HepG2 (cell line): ENCODE data around the gene PKD1L1. TPM values are rescaled to one million over a fixed set of nuclear protein-coding genes. Genes with fewer than 3 reads are reported as not detected.

Source experiments
- ADNP ChIP-seq: sonication (generic); formaldehyde crosslinking; IDR thresholded peaks from 2 replicates; pipeline ENCODE4 v1.4.0; 2020; ENCODE audit warnings: missing genetic modification reagents
- DR1 ChIP-seq: sonication (generic); formaldehyde crosslinking; IDR thresholded peaks from 2 replicates; pipeline ENCODE4 v1.8.0; 2021; ENCODE audit warnings: mild to moderate bottlenecking, missing genetic modification reagents, inconsistent platforms
- ELF3 ChIP-seq: IDR thresholded peaks from 2 replicates; pipeline ENCODE4 v1.6.1; 2016; ENCODE audit warnings: missing genetic modification reagents, missing compliant biosample characterization
- FLYWCH1 ChIP-seq: sonication (generic); formaldehyde crosslinking; IDR thresholded peaks from 2 replicates; pipeline ENCODE4 v1.8.1; 2023; ENCODE audit warnings: mild to moderate bottlenecking, missing genetic modification reagents
- GABPA ChIP-seq, 2 experiments: IDR thresholded peaks; 2 replicates each; pipeline ENCODE4 v1.6.1; 2011 to 2016; ENCODE audit warnings: low read depth in 2 of 2, low read length in 1 of 2, missing biosample characterization in 1 of 2, missing genetic modification characterization in 1 of 2
- KAT7 ChIP-seq: IDR thresholded peaks from 2 replicates; pipeline ENCODE4 v1.6.1; 2018; ENCODE audit warnings: borderline replicate concordance, missing compliant biosample characterization
- KLF11 ChIP-seq: IDR thresholded peaks from 2 replicates; pipeline ENCODE4 v1.6.1; 2016; ENCODE audit warnings: missing compliant biosample characterization
- MTF2 ChIP-seq: sonication (generic); formaldehyde crosslinking; IDR thresholded peaks from 2 replicates; pipeline ENCODE4 v1.5.0; 2020; ENCODE audit warnings: missing genetic modification reagents, borderline replicate concordance
- RXRA ChIP-seq: sonication (generic); formaldehyde crosslinking; IDR thresholded peaks from 2 replicates; pipeline ENCODE4 v1.5.1; 2020; ENCODE audit warnings: missing genetic modification reagents
- SIX4 ChIP-seq: sonication (generic); formaldehyde crosslinking; IDR thresholded peaks from 2 replicates; pipeline ENCODE4 v1.4.0; 2020; ENCODE audit warnings: missing genetic modification reagents
- SMAD3 ChIP-seq: sonication (generic); formaldehyde crosslinking; IDR thresholded peaks from 2 replicates; pipeline ENCODE4 v1.4.0; 2020; ENCODE audit warnings: missing genetic modification reagents
- SMARCC2 ChIP-seq: fragments of 450-650 bp; IDR thresholded peaks from 2 replicates; pipeline ENCODE4 v1.6.1; 2017; ENCODE audit warnings: antibody characterized with exemption, mild to moderate bottlenecking
- STAG1 ChIP-seq: sonication (generic); formaldehyde crosslinking; IDR thresholded peaks from 2 replicates; pipeline ENCODE4 v1.4.0; 2020; ENCODE audit warnings: missing genetic modification reagents
- SUZ12 ChIP-seq: fragments of 150-350 bp; IDR thresholded peaks from 2 replicates; pipeline ENCODE4 v1.6.1; 2014; ENCODE audit warnings: low read depth, low read length
- ZNF160 ChIP-seq: sonication (generic); formaldehyde crosslinking; IDR thresholded peaks from 2 replicates; pipeline ENCODE4 v1.8.0; 2022; ENCODE audit warnings: mild to moderate bottlenecking, inconsistent platforms, missing genetic modification reagents
- ZNF232 ChIP-seq: sonication (generic); formaldehyde crosslinking; IDR thresholded peaks from 2 replicates; pipeline ENCODE4 v1.4.0; 2020; ENCODE audit warnings: missing genetic modification reagents, borderline replicate concordance
- ZNF317 ChIP-seq: sonication (generic); formaldehyde crosslinking; IDR thresholded peaks from 2 replicates; pipeline ENCODE4 v1.5.0; 2020; ENCODE audit warnings: mild to moderate bottlenecking, missing genetic modification reagents
- ZNF569 ChIP-seq: sonication (generic); formaldehyde crosslinking; IDR thresholded peaks from 2 replicates; pipeline ENCODE4 v1.5.0; 2020; ENCODE audit warnings: mild to moderate bottlenecking, missing genetic modification reagents, moderate library complexity, borderline replicate concordance
- ZNF572 ChIP-seq: sonication (generic); formaldehyde crosslinking; IDR thresholded peaks from 2 replicates; pipeline ENCODE4 v1.5.1; 2020; ENCODE audit warnings: mild to moderate bottlenecking, missing genetic modification reagents
- ZNF615 ChIP-seq: sonication (generic); formaldehyde crosslinking; IDR thresholded peaks from 2 replicates; pipeline ENCODE4 v1.5.0; 2020; ENCODE audit warnings: mild to moderate bottlenecking, missing genetic modification reagents, borderline replicate concordance
- ZNF709 ChIP-seq: sonication (generic); formaldehyde crosslinking; IDR thresholded peaks from 2 replicates; pipeline ENCODE4 v1.5.0; 2020; ENCODE audit warnings: mild to moderate bottlenecking, missing genetic modification reagents
- ZNF878 ChIP-seq: sonication (generic); formaldehyde crosslinking; IDR thresholded peaks from 2 replicates; pipeline ENCODE4 v1.8.1; 2023; ENCODE audit warnings: mild to moderate bottlenecking, missing genetic modification reagents, moderate library complexity
- polyA plus RNA-seq, 8 experiments: library from polyadenylated mRNA; depleted of rRNA in 3 of 8; stranded (reverse) in 7 of 8; unstranded in 1 of 8; fragments of >200 nt; fragmentation: Illumina TruSeq in 4 of 8; extraction: Trizol in 4 of 8; gene quantifications; 2 replicates each; pipeline versions ENCODE4 v1.2.1 to v1.2.3, GENCODE V29; 2011 to 2016; ENCODE audit warnings: low read depth in 4 of 8, missing spikeins in 1 of 8, mixed read lengths in 1 of 8; ENCODE audit not compliant: insufficient read depth in 1 of 8
- total RNA-seq, 5 experiments: library from RNA; depleted of rRNA; stranded (reverse); fragments of >200 nt; fragmentation: Illumina TruSeq; extraction: Trizol; gene quantifications; 2 replicates each; pipeline ENCODE4 v1.2.3, GENCODE V29; 2016; ENCODE audit warnings: low read depth in 1 of 5
- TF ChIP-seq, protein P1 (sequence below): sonication (generic); formaldehyde crosslinking; IDR thresholded peaks from 2 replicates; pipeline ENCODE4 v1.4.0; 2020; ENCODE audit warnings: mild to moderate bottlenecking, missing genetic modification reagents
- TF ChIP-seq, protein P2 (sequence below): sonication (generic); formaldehyde crosslinking; IDR thresholded peaks from 2 replicates; pipeline ENCODE4 v1.5.0; 2020; ENCODE audit warnings: mild to moderate bottlenecking, missing genetic modification reagents, borderline replicate concordance

Gene PKD1L1
- total and polyA plus RNA-seq, 2 of the 13 experiments (the other 11 are each of a cell fraction or from before 2014, with no cell fraction given): 0.01 TPM; not detected in 1

DNA sequence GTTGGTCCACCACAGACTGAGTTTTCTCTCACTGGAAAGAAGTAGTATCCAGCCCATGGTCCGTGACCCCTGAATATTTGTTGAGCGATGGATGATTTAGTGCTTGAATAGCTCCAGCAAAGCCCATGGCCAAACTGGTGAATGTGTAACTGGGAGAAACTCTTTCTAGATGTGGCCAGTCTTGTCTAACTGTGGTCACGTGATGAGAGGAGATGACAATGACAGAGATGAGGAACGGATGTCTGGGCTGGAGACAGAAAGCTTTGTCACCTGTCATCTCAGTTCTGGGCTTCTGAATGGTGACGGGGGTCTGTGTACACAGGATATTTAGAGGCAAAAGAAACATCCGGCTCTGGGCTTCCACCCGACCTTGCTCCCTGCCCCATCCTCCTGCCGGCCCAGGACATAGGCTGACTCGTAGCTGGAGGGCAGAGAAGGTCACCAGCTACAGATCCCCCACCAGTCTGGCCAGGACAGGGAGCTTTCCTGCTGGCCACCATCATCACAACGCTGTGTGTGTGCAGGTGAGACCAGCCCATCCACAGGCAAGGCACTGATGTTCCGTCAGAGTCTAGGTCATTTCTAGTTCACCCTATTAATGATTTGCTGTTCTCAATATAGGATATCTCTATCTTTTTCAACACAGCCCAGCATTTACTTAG lies 213.8 kb downstream of the PKD1L1 start (continued):
- no peak for TF ChIP-seq KAT7 (CRISPR knock-in tag)
- TF ChIP-seq SMAD3 (CRISPR knock-in tag): peak; percentile 85; the same call in 1 of the 2 replicates
- peak; percentile 85 for TF ChIP-seq ELF3 (CRISPR knock-in tag)
- TF ChIP-seq, protein P1, sequence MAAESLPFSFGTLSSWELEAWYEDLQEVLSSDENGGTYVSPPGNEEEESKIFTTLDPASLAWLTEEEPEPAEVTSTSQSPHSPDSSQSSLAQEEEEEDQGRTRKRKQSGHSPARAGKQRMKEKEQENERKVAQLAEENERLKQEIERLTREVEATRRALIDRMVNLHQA: no peak
- TF ChIP-seq ZNF878 (CRISPR knock-in tag): no peak
- TF ChIP-seq SIX4 (CRISPR knock-in tag): peak; percentile 73; the same call in 1 of the 2 replicates
- peak; percentile 64 for TF ChIP-seq ZNF317 (CRISPR knock-in tag)
- peak; percentile 36 for TF ChIP-seq STAG1 (CRISPR knock-in tag)
- TF ChIP-seq ZNF572 (CRISPR knock-in tag): no peak
- TF ChIP-seq ZNF569 (CRISPR knock-in tag): peak; percentile 86; the same call in 1 of the 2 replicates
- TF ChIP-seq MTF2 (CRISPR knock-in tag): no peak
- no peak for TF ChIP-seq DR1
- TF ChIP-seq SUZ12: no peak
- TF ChIP-seq ADNP (CRISPR knock-in tag): no peak
- TF ChIP-seq ZNF232 (CRISPR knock-in tag): peak; percentile 80; the same call in 1 of the 2 replicates
- TF ChIP-seq, protein P2, sequence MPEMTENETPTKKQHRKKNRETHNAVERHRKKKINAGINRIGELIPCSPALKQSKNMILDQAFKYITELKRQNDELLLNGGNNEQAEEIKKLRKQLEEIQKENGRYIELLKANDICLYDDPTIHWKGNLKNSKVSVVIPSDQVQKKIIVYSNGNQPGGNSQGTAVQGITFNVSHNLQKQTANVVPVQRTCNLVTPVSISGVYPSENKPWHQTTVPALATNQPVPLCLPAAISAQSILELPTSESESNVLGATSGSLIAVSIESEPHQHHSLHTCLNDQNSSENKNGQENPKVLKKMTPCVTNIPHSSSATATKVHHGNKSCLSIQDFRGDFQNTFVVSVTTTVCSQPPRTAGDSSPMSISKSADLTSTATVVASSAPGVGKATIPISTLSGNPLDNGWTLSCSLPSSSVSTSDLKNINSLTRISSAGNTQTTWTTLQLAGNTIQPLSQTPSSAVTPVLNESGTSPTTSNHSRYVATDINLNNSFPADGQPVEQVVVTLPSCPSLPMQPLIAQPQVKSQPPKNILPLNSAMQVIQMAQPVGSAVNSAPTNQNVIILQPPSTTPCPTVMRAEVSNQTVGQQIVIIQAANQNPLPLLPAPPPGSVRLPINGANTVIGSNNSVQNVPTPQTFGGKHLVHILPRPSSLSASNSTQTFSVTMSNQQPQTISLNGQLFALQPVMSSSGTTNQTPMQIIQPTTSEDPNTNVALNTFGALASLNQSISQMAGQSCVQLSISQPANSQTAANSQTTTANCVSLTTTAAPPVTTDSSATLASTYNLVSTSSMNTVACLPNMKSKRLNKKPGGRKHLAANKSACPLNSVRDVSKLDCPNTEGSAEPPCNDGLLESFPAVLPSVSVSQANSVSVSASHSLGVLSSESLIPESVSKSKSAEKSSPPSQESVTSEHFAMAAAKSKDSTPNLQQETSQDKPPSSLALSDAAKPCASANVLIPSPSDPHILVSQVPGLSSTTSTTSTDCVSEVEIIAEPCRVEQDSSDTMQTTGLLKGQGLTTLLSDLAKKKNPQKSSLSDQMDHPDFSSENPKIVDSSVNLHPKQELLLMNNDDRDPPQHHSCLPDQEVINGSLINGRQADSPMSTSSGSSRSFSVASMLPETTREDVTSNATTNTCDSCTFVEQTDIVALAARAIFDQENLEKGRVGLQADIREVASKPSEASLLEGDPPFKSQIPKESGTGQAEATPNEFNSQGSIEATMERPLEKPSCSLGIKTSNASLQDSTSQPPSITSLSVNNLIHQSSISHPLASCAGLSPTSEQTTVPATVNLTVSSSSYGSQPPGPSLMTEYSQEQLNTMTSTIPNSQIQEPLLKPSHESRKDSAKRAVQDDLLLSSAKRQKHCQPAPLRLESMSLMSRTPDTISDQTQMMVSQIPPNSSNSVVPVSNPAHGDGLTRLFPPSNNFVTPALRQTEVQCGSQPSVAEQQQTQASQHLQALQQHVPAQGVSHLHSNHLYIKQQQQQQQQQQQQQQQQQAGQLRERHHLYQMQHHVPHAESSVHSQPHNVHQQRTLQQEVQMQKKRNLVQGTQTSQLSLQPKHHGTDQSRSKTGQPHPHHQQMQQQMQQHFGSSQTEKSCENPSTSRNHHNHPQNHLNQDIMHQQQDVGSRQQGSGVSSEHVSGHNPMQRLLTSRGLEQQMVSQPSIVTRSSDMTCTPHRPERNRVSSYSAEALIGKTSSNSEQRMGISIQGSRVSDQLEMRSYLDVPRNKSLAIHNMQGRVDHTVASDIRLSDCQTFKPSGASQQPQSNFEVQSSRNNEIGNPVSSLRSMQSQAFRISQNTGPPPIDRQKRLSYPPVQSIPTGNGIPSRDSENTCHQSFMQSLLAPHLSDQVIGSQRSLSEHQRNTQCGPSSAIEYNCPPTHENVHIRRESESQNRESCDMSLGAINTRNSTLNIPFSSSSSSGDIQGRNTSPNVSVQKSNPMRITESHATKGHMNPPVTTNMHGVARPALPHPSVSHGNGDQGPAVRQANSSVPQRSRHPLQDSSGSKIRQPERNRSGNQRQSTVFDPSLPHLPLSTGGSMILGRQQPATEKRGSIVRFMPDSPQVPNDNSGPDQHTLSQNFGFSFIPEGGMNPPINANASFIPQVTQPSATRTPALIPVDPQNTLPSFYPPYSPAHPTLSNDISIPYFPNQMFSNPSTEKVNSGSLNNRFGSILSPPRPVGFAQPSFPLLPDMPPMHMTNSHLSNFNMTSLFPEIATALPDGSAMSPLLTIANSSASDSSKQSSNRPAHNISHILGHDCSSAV: 0 out of 2 replicates have a peak, but pooled peaks have one; percentile 11
- no peak for TF ChIP-seq GABPA (IDR thresholded peaks at IDR 0.05; ENCODE audit: low read depth, low read length)
- peak; percentile 65; the same call in 1 of the 2 replicates for TF ChIP-seq GABPA (CRISPR knock-in tag; IDR thresholded peaks at IDR 0.05; ENCODE audit: low read depth)
- TF ChIP-seq ZNF615 (CRISPR knock-in tag): no peak
- peak; percentile 99 for TF ChIP-seq RXRA (CRISPR knock-in tag)
- 0 out of 2 replicates have a peak, but pooled peaks have one; percentile 31 for TF ChIP-seq ZNF160
- no peak for TF ChIP-seq FLYWCH1 (CRISPR knock-in tag)
- peak; percentile 85; the same call in 1 of the 2 replicates for TF ChIP-seq ZNF709 (CRISPR knock-in tag)
- TF ChIP-seq SMARCC2: no peak
- TF ChIP-seq KLF11 (CRISPR knock-in tag): peak; percentile 87; the same call in 1 of the 2 replicates
